Measurements from ENCODE around the gene WARS2.

GRCh38 chr1:119103764-119104163, 36.7 kb downstream of the WARS2 start:
- TF ChIP-seq, protein P1, sequence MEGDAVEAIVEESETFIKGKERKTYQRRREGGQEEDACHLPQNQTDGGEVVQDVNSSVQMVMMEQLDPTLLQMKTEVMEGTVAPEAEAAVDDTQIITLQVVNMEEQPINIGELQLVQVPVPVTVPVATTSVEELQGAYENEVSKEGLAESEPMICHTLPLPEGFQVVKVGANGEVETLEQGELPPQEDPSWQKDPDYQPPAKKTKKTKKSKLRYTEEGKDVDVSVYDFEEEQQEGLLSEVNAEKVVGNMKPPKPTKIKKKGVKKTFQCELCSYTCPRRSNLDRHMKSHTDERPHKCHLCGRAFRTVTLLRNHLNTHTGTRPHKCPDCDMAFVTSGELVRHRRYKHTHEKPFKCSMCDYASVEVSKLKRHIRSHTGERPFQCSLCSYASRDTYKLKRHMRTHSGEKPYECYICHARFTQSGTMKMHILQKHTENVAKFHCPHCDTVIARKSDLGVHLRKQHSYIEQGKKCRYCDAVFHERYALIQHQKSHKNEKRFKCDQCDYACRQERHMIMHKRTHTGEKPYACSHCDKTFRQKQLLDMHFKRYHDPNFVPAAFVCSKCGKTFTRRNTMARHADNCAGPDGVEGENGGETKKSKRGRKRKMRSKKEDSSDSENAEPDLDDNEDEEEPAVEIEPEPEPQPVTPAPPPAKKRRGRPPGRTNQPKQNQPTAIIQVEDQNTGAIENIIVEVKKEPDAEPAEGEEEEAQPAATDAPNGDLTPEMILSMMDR (conservative IDR thresholded peaks at IDR 0.05; ENCODE audit: low read depth, low read length): no peak
- TF ChIP-seq EZH2 (IDR thresholded peaks at IDR 0.05; ENCODE audit: borderline replicate concordance, low read depth, low read length, poor library complexity, severe bottlenecking): no peak
